DMS53 (cell line): Measurements from ENCODE around the gene PATJ.
"Not testable (repeated sequence)": the region's sequence is repeated elsewhere in the genome, so short reads cannot be mapped to it uniquely, and the experiment has no call there.

Source experiments
- DNase-seq: peaks from one replicate; lab custom pipeline; 2025; lab: John Stamatoyannopoulos, UW

The PATJ gene

DNA sequence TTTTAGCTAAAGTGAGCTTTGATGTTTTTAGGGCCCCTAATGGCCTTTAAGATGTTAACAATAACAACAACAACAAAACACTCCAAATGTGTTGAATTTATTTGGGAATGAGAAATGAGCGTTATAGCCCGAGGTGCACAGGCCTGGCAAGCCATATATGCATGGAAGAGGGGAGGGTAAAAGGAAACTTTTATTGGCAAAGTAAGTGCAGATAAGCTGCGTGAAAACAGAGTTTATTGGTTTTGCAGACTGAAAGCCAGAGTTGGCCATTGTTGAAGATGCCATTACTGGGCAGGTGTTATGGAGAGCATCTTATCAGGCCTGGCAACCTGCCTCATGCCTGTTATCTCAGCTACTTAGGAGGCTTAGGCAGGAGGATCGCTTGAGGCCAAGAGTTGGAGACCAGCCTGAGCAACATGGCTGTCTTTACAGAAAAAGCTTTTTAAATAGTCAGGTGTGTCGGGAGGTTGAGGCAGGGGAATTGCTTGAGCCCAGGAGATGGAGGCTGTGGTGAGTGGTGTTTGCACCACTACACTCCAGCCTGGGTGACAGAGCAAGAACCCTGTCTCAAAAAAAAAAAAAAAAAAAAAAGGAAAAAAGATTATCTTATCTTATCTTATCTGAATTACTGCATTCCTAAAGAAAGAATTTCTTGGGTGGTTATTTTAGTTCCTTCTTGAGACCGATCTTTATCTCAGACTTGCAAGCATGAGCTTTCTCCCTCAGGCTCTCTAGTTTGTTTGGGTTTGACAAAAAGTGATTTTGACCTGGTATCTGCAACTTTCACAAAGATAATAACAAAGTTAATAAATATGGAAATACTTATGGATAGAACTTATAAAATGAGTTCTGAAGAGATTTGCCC, 1.7 kb downstream of the PATJ start:
- peak; percentile 26 for DNase-seq

GRCh38 chr1:61746813-61747212, 4.5 kb downstream of the PATJ start:
- peak; percentile 44 for DNase-seq

DNA sequence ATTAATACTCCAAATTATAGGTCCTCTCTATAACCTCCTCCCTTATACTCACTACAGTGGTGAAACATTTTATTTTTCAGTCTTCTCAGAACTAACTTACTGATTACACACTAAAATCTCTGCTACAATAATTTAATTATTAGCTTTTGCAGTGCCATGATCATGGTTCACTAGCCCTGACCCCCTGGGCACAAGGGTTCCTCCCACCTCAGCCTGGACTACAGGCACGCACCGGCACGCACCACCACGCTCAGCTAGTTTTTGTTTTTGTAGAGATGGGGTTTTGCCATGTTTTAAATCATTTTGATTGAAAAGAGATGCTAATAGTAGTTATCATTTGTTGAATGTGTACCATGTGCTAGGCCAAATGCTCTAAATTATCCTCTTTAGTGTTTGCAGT, 6.3 kb downstream of the PATJ start:
- DNase-seq: no peak

- DNase-seq: no peak
Observed at GRCh38 chr1:61749574-61749973, 7.3 kb downstream of the PATJ start.

- no peak for DNase-seq
Observed at GRCh38 chr1:61752921-61753389, 10.7 kb downstream of the PATJ start.

DNA sequence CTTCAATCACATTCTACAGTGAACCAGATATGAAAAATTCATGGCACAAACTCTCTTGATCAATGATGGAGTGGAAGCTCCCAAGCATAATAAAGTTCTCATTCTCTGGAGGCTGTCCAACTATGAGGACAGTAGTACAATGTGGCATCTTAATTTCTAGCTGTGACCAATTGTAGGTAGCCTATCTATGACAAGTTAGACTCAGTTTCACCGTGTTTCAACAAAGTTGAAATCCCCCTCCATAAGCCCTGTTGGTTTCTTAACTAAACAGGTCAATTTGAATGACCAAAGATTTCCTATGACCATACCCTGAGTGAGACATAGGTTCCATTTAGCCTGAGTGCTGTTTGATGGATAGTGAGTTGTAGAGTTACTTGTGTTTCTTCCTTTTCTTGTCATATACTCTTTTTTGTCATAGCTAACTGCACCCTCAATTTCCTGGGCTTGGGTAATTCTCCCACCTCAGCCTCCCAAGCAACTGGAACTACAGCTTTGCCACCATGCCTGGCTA, 11.8 kb downstream of the PATJ start:
- DNase-seq: no peak

- DNase-seq: peak; percentile 85
Observed at GRCh38 chr1:61754545-61754944, 12.3 kb downstream of the PATJ start.

- no peak for DNase-seq
Observed at GRCh38 chr1:61756773-61757172, 14.5 kb downstream of the PATJ start.

DNA sequence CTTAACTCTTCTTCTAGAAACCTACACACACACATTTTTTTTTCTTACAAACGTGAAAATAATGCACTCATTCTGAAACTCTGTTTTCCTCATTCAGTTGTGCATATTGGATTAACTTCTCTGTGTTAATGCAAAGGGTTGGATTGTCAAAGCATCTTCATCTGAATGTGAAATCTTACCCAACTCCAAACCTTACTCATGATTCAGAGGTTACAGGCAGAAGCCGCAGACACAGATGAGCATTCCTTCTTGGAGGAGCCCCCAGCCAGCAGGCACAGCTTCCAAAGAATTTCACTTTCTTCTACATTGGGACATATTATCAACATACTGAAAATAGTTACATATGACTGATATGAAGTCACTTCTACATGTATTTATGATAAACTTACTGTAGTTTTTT, 15.7 kb downstream of the PATJ start:
- DNase-seq: no peak

DNA sequence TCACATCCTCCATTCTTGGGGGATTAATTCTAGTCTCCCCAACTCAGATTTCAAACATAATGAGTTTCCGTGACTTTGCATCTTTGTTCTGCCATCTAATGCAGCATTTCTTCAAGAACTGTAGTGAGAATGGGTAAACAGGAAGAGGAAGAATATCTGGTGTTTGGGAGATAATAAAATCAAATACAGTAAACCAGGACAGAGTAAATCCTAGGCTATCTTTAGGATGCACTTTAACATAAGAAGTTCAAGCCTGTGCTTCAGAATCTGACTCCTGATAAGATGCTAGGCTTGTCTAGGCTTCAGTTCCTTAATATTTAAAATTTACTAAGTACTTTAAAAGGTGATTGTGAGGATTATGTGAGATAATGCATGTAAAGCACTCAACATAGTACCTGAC, 27.9 kb downstream of the PATJ start:
- no peak for DNase-seq

GRCh38 chr1:61776091-61776490, 33.8 kb downstream of the PATJ start:
- no peak for DNase-seq

- no peak for DNase-seq
Observed at GRCh38 chr1:61779231-61779630, 37.0 kb downstream of the PATJ start.

GRCh38 chr1:61781151-61781550, 38.9 kb downstream of the PATJ start:
- DNase-seq: no peak

DNA sequence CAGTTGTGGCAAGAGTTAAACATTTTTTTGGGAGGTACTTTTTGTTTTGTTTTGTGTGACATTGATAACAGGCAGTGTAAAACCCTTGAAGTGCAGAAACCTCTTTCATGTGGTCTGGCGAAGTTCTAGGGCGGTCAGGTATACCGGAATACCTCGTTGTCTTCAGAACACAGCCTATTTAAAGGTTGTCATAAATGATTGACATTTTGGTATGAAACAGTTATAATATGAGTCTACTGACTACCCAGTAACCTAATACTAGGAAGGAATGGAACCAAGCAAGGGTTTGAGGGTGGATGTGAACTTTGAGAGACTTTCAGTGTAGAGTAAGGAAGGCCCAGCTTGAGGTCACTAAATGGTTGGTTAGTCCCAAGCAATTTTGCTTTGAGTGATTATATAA, 40.5 kb downstream of the PATJ start:
- no peak for DNase-seq

GRCh38 chr1:61784726-61785125, 42.4 kb downstream of the PATJ start:
- DNase-seq: no peak

DNA sequence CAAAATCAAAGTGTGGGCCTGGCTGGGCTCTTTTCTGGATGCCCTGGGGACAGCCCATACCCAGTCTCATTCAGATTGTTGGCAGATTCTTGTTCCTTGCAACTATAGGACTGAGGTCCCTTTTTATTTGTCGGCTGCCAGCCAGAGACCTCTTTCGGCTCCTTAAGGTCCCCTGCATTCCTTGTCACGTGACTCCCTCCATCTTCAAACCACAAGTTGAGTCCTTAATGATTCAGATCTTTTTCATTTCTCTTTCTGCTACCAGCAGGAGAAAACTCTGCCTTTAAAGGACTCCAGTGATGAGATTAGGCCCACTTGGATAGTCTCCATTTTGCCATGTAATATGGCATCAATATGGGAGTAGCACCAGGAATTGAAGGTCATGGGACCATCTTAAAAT, 48.6 kb downstream of the PATJ start:
- DNase-seq: no peak

- peak; percentile 26 for DNase-seq
Observed at GRCh38 chr1:61797045-61797755, 54.9 kb downstream of the PATJ start.

DNA sequence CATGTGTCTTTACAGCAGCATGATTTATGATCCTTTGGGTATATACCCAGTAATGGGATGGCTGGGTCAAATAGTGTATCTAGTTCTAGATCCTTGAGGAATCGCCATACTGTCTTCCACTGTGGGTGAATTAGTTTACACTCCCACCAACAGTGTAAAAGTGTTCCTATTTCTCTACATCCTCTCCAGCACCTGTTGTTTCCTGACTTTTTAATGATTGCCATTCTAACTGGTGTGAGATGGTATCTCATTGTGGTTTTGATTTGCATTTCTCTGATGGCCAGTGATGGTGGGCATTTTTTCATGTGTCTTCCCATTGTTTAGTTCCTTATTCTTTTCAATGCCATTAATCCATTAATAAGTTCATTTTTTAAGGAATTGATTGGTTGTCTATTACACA, 58.8 kb downstream of the PATJ start:
- DNase-seq: not testable (repeated sequence)

DNA sequence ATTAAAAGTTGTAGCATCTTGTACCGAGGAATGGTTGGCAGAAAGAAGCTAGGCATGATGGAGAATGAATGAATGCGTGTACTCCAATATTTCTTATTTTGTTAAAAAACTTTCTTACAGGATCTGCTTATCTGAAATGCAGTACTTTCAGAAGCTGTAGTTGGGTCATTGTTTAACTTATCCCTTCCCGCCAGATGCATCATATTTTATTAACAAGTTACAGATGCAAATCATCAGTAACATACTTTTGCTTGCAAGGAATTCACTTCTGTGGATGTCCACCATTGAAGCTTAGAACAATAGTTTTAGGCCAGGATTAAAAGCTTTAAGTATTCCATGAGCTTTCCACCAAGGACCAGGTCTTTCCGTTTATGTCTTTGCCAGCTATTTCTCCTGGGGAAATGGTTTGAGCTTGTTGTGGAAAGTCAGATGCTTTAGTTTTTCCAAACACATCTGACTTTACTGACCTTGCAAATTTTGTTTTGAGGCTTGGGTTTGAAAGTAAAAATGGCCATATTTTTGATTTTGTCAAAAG, 65.4 kb downstream of the PATJ start:
- no peak for DNase-seq

GRCh38 chr1:61808321-61808720, 66.0 kb downstream of the PATJ start:
- DNase-seq: no peak

GRCh38 chr1:61808968-61809367, 66.7 kb downstream of the PATJ start:
- DNase-seq: no peak

GRCh38 chr1:61812916-61813315, 70.6 kb downstream of the PATJ start:
- no peak for DNase-seq

DNA sequence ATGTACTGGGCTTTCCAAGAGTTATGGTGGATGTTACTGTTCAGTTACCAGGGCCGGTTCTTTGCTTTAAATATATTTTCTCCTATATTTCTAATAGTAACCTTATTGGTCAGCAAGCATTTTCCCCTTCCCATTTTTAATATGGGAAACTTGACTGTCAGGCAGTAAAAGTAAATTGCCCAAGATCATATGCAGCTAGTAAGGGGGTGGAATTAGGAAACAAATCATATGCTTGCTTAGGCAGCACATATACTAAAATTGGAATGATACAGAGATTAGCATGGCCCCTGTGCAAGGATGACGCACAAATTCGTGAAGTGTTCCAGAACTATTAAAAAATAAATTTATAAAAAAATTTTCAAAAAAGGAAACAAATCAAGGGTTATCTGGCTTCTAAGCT, 73.9 kb downstream of the PATJ start:
- DNase-seq: no peak
